ENCODE measurements around the gene PIGX. TPM values are rescaled to one million over a fixed set of nuclear protein-coding genes. Genes with fewer than 3 reads are reported as not detected.

PIGX gene
- total and polyA plus RNA-seq, 2 donors (not counting 1 experiment from before 2014, with no cell fraction given), result 4.9 to 21.5 TPM

DNA sequence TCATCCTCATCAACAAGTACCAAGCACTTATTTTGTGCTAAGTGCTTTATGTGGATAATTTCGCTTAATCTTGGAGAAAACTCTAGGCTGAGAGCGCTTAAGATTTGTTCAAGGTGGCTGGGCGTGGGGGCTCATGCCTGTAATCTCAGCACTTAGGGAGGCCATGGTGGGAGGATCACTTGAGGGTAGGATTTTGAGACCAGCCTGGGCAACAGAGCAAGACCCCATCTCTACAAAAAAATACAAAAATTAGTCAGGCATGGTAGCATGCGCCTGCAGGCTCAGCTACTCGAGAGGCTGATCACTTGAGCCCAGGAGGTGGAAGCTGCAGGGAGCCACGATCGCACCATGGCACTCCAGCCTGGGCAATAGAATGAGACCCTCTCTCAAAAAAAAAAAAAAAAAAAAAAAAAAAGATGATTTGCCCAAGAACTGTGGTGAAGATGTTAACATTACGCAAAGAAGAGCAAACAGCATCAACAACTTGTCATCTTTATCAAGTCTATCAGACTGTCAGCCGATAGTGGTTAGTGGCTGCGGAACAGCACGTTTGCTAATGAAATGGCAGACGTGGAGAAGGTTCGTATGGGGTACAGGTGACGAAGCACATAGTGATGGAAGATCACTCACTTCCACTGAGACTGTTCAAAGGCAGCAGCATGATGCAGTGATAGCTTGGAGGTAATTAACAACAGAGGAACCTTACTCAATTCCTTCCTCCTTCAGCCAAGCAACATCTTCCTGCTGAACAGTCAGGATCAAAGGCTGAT, 44.9 kb upstream of the PIGX start:
- no peak overlapping the region for H3K4me3 ChIP-seq (ENCODE audit: control extremely low read depth in 1 of 5, extremely low read depth in 1 of 5, insufficient read depth in 1 of 5, low read depth in 2 of 5, low read length in 4 of 5)
- no peak overlapping the region for H3K9ac ChIP-seq (ENCODE audit: low read length)
- no peaks in the 10 kb centered on the region for H3K27me3 Mint-ChIP-seq
- H4K20me1 ChIP-seq (ENCODE audit: control insufficient read depth, insufficient read depth, low read length, poor library complexity, severe bottlenecking), result no peaks in the 10 kb centered on the region
- H3K79me2 ChIP-seq (ENCODE audit: control insufficient read depth, insufficient read depth, low read length), result peaks cover 3% of the 10 kb centered on the region
- no peak overlapping the region for H2AFZ ChIP-seq (ENCODE audit: insufficient read depth, low read depth, low read length, poor library complexity, severe bottlenecking)
- peak overlapping the region; percentile 24 for H3K4me3 Mint-ChIP-seq
- TF ChIP-seq EZH2 (IDR thresholded peaks at IDR 0.05; ENCODE audit: borderline replicate concordance, insufficient read depth, low read depth, low read length, poor library complexity, severe bottlenecking) (no peak), CTCF (IDR thresholded peaks at IDR 0.05) (no peak)
- ChIA-PET CTCF (interaction anchor here (0.9 to 1.2 kb wide), 2 partner anchors 17 to 58 kb away, joined by 3 read pairs; no protein-coding TSS in a partner anchor), POLR2A (no interaction called here)
- intact Hi-C loops (cut with micrococcal nuclease), result no loop called here
- 88% methylated on average over 9 of the region's 14 CpGs for WGBS (ENCODE audit: insufficient coverage)
- H3K4me1 Mint-ChIP-seq, result peaks cover 50% of the 10 kb centered on the region
- H3K27ac Mint-ChIP-seq, result peak overlapping the region; percentile 81
- no peak for DNase-seq
- H3K9me3 ChIP-seq (ENCODE audit: control extremely low read depth in 1 of 3, control insufficient read depth in 2 of 3, insufficient read depth in 1 of 3, low read length in 2 of 3), result peaks cover 0 to 1% (median 0%) of the 10 kb centered on the region in 3 donors
- no peaks in the 10 kb centered on the region for H3K9me3 Mint-ChIP-seq (ENCODE audit: insufficient read depth)
- peaks cover 26 to 32% of the 10 kb centered on the region in 2 donors for H3K4me1 ChIP-seq (ENCODE audit: control insufficient read depth in 2 of 2, insufficient read depth in 2 of 2, low read length in 2 of 2)
- no peaks in the 10 kb centered on the region for H3K27me3 ChIP-seq (replicated peaks in 1 of 4; ENCODE audit: control extremely low read depth in 1 of 4, control insufficient read depth in 3 of 4, insufficient read depth in 4 of 4, low read length in 3 of 4)
- H3K36me3 ChIP-seq (replicated peaks in 1 of 2; ENCODE audit: control extremely low read depth in 1 of 2, control insufficient read depth in 1 of 2, extremely low read depth in 1 of 2, insufficient read depth in 2 of 2, low read length in 1 of 2), result peaks cover 0 to 3% of the 10 kb centered on the region in 2 experiments
- H3K4me2 ChIP-seq (replicated peaks; ENCODE audit: low read depth, low read length, poor library complexity, severe bottlenecking), result no peak overlapping the region
- no peak overlapping the region for H3K27ac ChIP-seq (ENCODE audit: low read length in 2 of 2)
- ATAC-seq (ENCODE audit: low read depth), result no peak

DNA sequence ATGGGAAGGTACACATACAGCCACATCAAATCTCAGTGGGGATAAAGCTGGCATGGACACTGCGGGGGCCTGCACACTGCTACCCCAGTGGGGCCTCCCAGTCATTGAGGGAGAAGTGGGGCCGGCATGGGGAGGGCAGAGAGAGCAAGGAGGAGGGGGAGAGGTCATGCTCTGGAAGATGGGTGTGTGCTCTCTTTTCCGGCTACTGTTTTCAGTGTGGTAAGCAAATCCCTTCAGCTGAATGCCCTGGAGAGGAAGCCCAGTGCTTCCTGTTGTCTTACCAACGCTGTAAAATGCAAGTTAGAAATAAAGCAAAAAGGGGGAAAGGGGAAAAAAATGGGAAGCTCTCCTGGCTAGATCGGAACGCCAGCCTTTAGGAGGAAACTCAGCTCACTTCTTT, 41.8 kb upstream of the PIGX start:
- CTCF ChIA-PET, result interaction anchor here (1.0 to 2.7 kb wide), 5 partner anchors 14 to 64 kb away, joined by 3 to 13 read pairs (median 4); no protein-coding TSS in a partner anchor
- peak overlapping the region; percentile 78 for H3K27ac Mint-ChIP-seq
- DNase-seq (peak; percentile 36), ATAC-seq (ENCODE audit: low read depth) (peak; percentile 78)
- peak overlapping the region; percentile 78 for H3K4me3 Mint-ChIP-seq
- intact Hi-C loops (cut with micrococcal nuclease), result loop anchor here (2.0 kb wide), 1 partner anchor 28 kb away; no protein-coding TSS in a partner anchor
- Histone ChIP-seq H3K79me2 (ENCODE audit: control insufficient read depth, insufficient read depth, low read length) (peaks cover 3% of the 10 kb centered on the region), H3K9ac (ENCODE audit: low read length) (peak overlapping the region; percentile 45), H4K20me1 (ENCODE audit: control insufficient read depth, insufficient read depth, low read length, poor library complexity, severe bottlenecking) (no peaks in the 10 kb centered on the region), H3K4me2 (replicated peaks; ENCODE audit: low read depth, low read length, poor library complexity, severe bottlenecking) (peak overlapping the region; percentile 72), H3K36me3 (replicated peaks in 1 of 2; ENCODE audit: control extremely low read depth in 1 of 2, control insufficient read depth in 1 of 2, extremely low read depth in 1 of 2, insufficient read depth in 2 of 2, low read length in 1 of 2) (no peaks in the 10 kb centered on the region), H3K27me3 (replicated peaks in 1 of 4; ENCODE audit: control extremely low read depth in 1 of 4, control insufficient read depth in 3 of 4, insufficient read depth in 4 of 4, low read length in 3 of 4) (no peaks in the 10 kb centered on the region), H3K27ac (ENCODE audit: low read length in 2 of 2) (peak overlapping the region; percentile 31 to 71), H3K9me3 (ENCODE audit: control extremely low read depth in 1 of 3, control insufficient read depth in 2 of 3, insufficient read depth in 1 of 3, low read length in 2 of 3) (peaks cover 0 to 1% (median 0%) of the 10 kb centered on the region in 3 donors), H3K4me1 (ENCODE audit: control insufficient read depth in 2 of 2, insufficient read depth in 2 of 2, low read length in 2 of 2) (peaks cover 26 to 32% of the 10 kb centered on the region in 2 donors), H2AFZ (ENCODE audit: insufficient read depth, low read depth, low read length, poor library complexity, severe bottlenecking) (peak overlapping the region; percentile 47), H3K4me3 (ENCODE audit: control extremely low read depth in 1 of 5, extremely low read depth in 1 of 5, insufficient read depth in 1 of 5, low read depth in 2 of 5, low read length in 4 of 5) (peak overlapping the region; percentile 8 to 46 (median 23))
- peaks cover 50% of the 10 kb centered on the region for H3K4me1 Mint-ChIP-seq
- POLR2A ChIA-PET, result interaction anchor here (1.1 kb wide), 1 partner anchor 69 kb away, joined by 4 read pairs; the partner anchor contains the start of gene PAK2
- H3K27me3 Mint-ChIP-seq, result no peaks in the 10 kb centered on the region
- TF ChIP-seq EZH2 (IDR thresholded peaks at IDR 0.05; ENCODE audit: borderline replicate concordance, insufficient read depth, low read depth, low read length, poor library complexity, severe bottlenecking) (no peak), CTCF (IDR thresholded peaks at IDR 0.05) (no peak)
- no peaks in the 10 kb centered on the region for H3K9me3 Mint-ChIP-seq (ENCODE audit: insufficient read depth)
- WGBS (ENCODE audit: insufficient coverage), result 4% methylated on average over 4 of the region's 6 CpGs

All from B cell (primary cell).